C4-2B (cell line): ENCODE data around the gene AGXT2.

ENCODE experiments used
- ZFX ChIP-seq: fragments of 450-650 bp; IDR thresholded peaks from 2 replicates; pipeline ENCODE4 v1.6.1; 2017
- TF ChIP-seq, protein P1 (sequence below): fragments of 450-650 bp; conservative IDR thresholded peaks from 2 replicates; pipeline ENCODE4 v1.5.1; 2017; ENCODE audit warnings: mild to moderate bottlenecking

DNA sequence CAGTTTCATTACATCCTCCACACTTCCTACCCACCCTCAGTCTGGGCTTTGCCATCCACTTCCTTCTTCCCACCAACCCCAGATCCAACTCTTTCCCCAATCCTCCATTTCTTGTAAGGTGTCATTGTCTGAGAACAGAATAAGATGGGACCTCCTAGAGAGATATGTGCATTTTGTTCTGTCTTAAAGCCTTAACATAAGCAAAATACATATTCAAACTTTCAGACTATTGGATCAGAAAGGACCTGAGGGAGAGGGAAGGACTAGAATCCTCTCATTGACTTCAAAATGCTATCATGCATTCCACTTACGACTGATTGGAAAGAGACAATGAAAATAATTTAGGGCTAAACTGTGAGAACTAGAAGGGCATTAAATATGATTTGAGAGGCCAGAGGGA is 43.0 kb downstream of the AGXT2 start:
- no peak for TF ChIP-seq ZFX
- TF ChIP-seq, protein P1, sequence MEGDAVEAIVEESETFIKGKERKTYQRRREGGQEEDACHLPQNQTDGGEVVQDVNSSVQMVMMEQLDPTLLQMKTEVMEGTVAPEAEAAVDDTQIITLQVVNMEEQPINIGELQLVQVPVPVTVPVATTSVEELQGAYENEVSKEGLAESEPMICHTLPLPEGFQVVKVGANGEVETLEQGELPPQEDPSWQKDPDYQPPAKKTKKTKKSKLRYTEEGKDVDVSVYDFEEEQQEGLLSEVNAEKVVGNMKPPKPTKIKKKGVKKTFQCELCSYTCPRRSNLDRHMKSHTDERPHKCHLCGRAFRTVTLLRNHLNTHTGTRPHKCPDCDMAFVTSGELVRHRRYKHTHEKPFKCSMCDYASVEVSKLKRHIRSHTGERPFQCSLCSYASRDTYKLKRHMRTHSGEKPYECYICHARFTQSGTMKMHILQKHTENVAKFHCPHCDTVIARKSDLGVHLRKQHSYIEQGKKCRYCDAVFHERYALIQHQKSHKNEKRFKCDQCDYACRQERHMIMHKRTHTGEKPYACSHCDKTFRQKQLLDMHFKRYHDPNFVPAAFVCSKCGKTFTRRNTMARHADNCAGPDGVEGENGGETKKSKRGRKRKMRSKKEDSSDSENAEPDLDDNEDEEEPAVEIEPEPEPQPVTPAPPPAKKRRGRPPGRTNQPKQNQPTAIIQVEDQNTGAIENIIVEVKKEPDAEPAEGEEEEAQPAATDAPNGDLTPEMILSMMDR = no peak
